PFSK-1 (cell line): Measurements from ENCODE around the gene HPCAL4.

Experiments
- FOXP2 ChIP-seq: optimal IDR thresholded peaks from 2 replicates; pipeline ENCODE3; 2011; ENCODE audit warnings: borderline replicate concordance, control low read depth, inconsistent platforms; ENCODE audit not compliant: insufficient read depth; ENCODE audit errors: extremely low read length, extremely low read depth
- POLR2AphosphoS5 ChIP-seq: IDR thresholded peaks from 2 replicates; pipeline ENCODE4 v1.6.1; 2012; ENCODE audit warnings: low read depth, mild to moderate bottlenecking, control low read depth, low read length, moderate library complexity
- SIN3A ChIP-seq: IDR thresholded peaks from 2 replicates; pipeline ENCODE4 v1.6.1; 2012; ENCODE audit warnings: mild to moderate bottlenecking, low read length, moderate library complexity, borderline replicate concordance; ENCODE audit not compliant: insufficient read depth
- TAF1 ChIP-seq: IDR thresholded peaks from 2 replicates; pipeline ENCODE4 v1.6.1; 2012; ENCODE audit warnings: low read length, control low read depth, borderline replicate concordance; ENCODE audit not compliant: insufficient read depth
- TF ChIP-seq, protein P1 (sequence below), 2 experiments: IDR thresholded peaks; 2 replicates each; pipeline versions ENCODE4 v1.6.1 to v1.8.0; 2011 to 2012; ENCODE audit warnings: low read depth in 2 of 2, low read length in 2 of 2, control low read depth in 1 of 2, inconsistent platforms in 1 of 2, mild to moderate bottlenecking in 1 of 2, moderate library complexity in 1 of 2; ENCODE audit not compliant: insufficient read depth in 1 of 2

The HPCAL4 gene

DNA sequence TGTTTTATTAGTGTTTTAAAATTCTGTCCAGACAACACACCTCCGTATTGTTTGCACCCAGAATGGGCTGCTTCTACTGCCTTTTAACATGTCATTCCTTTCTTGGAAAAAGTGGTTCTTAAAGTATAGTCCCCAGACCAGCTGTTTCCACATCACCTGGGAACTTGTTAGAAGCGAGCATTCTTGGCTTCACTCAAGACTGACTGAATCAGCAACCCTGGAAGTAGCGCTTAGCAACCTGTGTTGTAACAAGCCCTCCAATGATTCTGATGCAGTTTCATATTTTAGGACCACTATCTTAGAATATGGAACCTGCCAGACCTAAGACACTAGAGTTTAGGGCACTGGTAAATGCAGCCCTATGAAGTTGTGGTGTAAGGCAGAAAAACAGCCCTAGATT is 41.5 kb upstream of the HPCAL4 start:
- TF ChIP-seq FOXP2 (no peak), SIN3A (no peak), POLR2AphosphoS5 (no peak), TAF1 (no peak)
- TF ChIP-seq, protein P1, sequence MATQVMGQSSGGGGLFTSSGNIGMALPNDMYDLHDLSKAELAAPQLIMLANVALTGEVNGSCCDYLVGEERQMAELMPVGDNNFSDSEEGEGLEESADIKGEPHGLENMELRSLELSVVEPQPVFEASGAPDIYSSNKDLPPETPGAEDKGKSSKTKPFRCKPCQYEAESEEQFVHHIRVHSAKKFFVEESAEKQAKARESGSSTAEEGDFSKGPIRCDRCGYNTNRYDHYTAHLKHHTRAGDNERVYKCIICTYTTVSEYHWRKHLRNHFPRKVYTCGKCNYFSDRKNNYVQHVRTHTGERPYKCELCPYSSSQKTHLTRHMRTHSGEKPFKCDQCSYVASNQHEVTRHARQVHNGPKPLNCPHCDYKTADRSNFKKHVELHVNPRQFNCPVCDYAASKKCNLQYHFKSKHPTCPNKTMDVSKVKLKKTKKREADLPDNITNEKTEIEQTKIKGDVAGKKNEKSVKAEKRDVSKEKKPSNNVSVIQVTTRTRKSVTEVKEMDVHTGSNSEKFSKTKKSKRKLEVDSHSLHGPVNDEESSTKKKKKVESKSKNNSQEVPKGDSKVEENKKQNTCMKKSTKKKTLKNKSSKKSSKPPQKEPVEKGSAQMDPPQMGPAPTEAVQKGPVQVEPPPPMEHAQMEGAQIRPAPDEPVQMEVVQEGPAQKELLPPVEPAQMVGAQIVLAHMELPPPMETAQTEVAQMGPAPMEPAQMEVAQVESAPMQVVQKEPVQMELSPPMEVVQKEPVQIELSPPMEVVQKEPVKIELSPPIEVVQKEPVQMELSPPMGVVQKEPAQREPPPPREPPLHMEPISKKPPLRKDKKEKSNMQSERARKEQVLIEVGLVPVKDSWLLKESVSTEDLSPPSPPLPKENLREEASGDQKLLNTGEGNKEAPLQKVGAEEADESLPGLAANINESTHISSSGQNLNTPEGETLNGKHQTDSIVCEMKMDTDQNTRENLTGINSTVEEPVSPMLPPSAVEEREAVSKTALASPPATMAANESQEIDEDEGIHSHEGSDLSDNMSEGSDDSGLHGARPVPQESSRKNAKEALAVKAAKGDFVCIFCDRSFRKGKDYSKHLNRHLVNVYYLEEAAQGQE (IDR thresholded peaks at IDR 0.05; ENCODE audit: insufficient read depth in 1 of 2, low read depth in 2 of 2, low read length in 2 of 2), result no peak

DNA sequence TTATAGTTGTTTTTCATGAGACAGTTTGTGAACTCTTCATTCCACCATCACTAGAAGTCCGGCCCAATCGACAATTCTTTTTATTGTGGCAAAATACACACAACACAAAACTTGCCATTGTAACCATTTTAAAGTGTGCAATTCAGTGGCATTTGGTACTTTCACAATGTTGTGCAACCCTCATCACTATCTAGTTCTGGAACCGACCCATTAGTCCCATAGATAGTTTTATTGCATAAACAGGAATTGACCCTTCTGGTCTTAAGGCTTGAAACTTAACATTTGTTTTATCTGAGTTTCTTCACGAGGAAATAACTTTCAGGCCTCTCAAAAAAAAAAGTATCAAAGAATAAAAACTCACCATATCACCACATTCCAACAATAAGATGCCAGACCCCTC is 38.6 kb upstream of the HPCAL4 start:
- no peak for TF ChIP-seq POLR2AphosphoS5
- TF ChIP-seq FOXP2, result no peak
- TF ChIP-seq, protein P1 (IDR thresholded peaks at IDR 0.05; ENCODE audit: insufficient read depth in 1 of 2, low read depth in 2 of 2, low read length in 2 of 2), result no peak
- no peak for TF ChIP-seq SIN3A
- no peak for TF ChIP-seq TAF1

DNA sequence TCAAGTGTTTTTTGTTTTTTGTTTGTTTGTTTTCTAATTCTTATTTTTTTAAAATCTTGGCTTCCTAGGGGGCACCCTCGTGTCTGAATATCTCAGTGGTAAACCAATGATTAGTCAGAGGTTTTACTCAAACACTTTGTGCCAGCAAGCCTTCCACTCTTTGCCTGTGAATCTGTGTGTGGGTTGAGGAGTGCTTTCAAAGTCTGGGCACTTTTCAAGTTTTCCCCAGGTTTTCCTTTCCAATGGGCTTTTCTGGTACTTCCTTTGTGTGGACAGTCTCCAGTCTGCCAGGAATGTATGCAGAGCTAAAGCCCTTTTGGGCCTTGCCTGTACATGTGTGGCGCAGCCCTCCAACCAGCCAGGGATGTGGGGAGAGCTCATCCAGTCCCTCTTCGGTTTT is 37.8 kb upstream of the HPCAL4 start:
- no peak for TF ChIP-seq FOXP2
- TF ChIP-seq, protein P1 (IDR thresholded peaks at IDR 0.05; ENCODE audit: insufficient read depth in 1 of 2, low read depth in 2 of 2, low read length in 2 of 2), result no peak
- TF ChIP-seq POLR2AphosphoS5, result no peak

DNA sequence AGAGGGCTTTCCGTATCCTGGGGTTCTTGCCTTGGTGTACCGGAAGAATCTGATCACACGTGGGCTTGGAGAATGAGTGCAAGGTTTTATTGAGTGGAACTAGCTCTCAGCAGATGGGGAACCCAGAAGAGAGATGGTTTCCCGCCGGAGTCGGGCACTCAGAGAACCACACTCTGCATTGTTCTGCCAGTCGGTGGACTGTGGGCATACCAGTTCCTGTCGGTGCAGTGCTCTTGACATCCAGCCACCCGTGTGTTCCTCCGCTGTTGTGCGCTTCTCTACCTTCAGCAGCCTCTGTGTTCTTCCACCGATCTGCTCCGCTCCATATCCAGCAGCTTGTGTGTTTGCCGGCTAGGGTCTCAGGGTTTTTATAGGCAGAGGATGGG is 36.7 kb upstream of the HPCAL4 start:
- TF ChIP-seq TAF1 (no peak), SIN3A (no peak), FOXP2 (no peak)

DNA sequence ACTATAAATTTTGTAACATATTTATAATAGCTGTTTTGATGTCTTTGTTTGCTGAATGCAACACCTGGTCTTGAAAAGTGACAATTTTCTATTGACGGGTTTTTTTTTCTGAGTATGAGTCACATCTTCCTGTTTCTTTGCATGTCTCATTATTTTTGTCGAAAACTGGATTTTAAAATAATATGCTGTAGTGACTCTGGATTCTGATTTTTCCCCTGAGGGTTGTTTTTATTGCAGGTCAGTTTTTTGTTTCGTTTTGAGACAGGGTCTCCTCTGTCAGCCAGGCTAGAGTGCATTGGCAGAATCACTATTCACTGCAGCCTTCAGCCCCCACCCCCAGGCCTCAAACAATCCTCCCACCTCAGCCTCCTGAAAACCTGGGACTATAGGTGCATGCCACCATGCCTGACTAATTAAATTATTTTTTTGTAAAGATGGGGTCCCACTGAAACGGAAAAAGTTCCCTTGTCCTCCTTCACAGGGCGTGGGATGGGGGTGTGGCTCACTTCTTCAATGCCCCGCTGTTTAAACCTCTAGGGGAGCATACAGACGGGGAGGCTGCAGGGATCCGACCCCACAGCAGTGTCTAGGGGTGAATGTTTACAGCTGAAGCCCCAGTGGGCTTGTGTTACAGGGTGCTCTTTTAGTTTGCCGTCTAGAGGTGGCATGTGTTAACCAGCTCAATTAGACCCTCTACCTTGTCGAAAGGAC is 36.1 kb upstream of the HPCAL4 start:
- no peak for TF ChIP-seq POLR2AphosphoS5
- TF ChIP-seq, protein P1 (IDR thresholded peaks at IDR 0.05; ENCODE audit: insufficient read depth in 1 of 2, low read depth in 2 of 2, low read length in 2 of 2), result no peak
- TF ChIP-seq TAF1, result no peak
- no peak for TF ChIP-seq FOXP2
- no peak for TF ChIP-seq SIN3A
